GM20000 (cell line): ENCODE results near the gene PTPN3.

ENCODE experiments used
- DNase-seq: peaks from one replicate; pipeline ENCODE4 v3.0.0; 2012; ENCODE audit warnings: low spot score
- CTCF ChIP-seq: IDR thresholded peaks from 2 replicates; pipeline ENCODE4 v1.5.1; 2012; ENCODE audit warnings: mild to moderate bottlenecking, control low read depth; ENCODE audit errors: extremely low read depth, missing control alignments

PTPN3 gene

GRCh38 chr9:109449036-109449798, 48.9 kb downstream of the PTPN3 start:
- TF ChIP-seq CTCF = no peak
- no peak for DNase-seq

DNA sequence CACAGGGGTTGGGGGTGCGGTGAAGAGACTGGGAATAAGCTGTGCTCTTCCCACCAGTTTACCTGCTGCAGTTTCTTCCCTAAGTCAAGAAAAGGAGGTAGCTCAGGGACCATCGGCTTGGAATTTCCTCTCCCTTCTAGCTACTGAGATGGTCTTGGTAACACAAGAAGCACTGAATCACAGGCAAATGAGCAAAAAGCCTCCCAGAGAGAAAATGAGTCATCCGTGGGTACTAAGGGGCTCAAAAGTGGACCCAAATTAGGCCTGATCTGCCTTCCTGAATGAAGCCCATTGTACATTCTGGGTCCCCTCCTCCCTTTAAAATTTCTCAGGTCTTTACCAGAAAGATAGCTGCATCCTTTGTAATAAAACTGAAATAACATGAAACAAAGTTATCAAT, 49.9 kb downstream of the PTPN3 start:
- DNase-seq = no peak
- no peak for TF ChIP-seq CTCF

DNA sequence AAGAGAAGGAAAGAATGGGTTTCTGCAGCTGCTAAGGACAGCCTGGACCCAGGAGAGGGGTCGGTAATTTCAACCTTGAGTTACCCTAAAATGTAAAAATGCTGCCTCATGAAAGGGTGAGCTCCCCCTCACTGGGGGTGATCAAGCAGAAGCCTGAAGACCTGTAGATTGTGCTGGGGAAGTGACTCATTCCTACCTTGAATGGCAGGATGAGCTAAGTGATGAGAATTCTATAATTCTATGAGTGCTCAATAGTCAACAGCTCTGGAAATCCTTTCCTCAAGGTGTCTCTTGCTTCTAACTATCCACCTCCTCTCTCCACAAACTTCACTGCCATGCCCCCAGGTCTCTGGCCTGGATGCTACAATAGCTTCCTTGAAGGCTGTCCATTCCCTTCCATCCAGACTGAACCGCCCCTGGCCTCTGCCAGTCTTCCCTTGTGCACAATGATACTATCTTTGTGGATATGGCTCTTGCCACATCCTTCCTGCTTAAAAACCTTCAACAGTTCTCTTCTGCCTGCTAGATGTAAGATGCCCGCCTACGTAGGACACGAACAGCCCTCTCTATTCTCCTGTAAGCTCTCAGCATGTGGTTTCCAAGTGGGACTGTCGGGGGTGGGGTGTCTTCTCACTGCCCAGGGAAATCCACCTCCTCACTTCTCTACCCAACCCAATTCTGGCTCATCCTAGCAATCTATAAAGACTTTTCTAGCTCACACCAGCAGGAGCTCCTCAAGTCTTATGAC, 50.6 kb downstream of the PTPN3 start:
- TF ChIP-seq CTCF = no peak
- no peak for DNase-seq

DNA sequence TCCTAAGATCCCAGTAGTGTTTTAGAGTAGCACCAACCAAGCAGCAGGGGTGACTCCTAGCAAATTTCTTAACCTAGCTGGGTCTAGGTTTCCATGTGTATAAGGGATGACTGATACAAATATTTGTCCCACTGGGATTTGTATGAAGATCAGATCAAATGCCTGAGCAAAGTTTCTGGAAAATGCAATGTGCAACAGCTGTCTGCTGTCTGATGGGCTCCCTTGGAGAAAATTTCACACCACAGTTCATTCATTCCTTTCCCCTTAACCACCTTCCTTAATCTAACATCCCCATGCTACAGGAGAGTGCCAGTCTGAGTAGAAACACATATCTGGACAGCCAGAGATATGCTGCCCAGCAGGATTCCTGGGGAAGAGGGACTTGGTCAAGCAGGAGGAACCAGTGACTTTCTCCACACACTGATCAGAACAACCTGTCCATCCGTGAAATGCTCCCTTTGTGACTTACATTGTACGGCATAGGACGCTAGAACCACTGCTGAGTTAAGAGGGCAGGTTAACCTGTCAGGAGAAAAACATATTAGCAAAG, 53.3 kb downstream of the PTPN3 start:
- no peak for DNase-seq
- TF ChIP-seq CTCF = no peak

- TF ChIP-seq CTCF = no peak
Measured at GRCh38 chr9:109442716-109443115, 55.4 kb downstream of the PTPN3 start.

DNA sequence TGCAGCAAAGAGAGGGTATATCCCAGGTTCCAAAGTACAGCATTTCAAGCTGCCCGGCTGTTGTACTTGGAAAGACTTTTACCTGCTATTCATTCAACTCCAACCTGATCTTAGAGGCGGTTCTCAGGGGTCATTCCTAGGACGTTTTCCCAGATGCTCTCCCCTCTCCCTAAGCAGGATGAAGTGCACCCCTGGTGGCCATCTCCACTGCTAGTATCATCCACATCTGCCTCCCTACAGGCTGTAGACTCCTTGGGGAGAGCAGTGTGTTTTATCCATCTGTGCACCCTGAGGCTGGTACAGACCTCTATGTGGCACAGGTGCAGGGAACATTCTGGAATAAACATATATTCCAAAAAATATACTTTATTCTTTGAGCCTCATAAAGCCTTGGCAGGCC, 56.8 kb downstream of the PTPN3 start:
- TF ChIP-seq CTCF = no peak
- DNase-seq = no peak

More at GRCh38 chr9:109442716-109443115, 55.4 kb downstream of the PTPN3 start:
- no peak for DNase-seq

- TF ChIP-seq CTCF = peak; percentile 37
- DNase-seq = peak; percentile 82
Measured at GRCh38 chr9:109440797-109441287, 57.3 kb downstream of the PTPN3 start.
